GM23338 (cell line): ENCODE results near the gene MORN4. TPM values are rescaled to one million over a fixed set of nuclear protein-coding genes. Genes with fewer than 3 reads are reported as not detected.

Source experiments
- ATAC-seq: fragments of 200-7000 bp; cut with Tn5 transposase; 3 replicates; pipeline ENCODE4 v1.9.1; 2020
- DNase-seq: peaks from one replicate; pipeline ENCODE4 v3.0.0-alpha.2; 2015; ENCODE audit warnings: low spot score
- H2AFZ ChIP-seq: fragments of 200-600 bp; sonication (generic); 2 replicates; pipeline ENCODE4 v1.8.0; 2016; ENCODE audit warnings: antibody characterized with exemption, mild to moderate bottlenecking, moderate library complexity
- H3F3A ChIP-seq: fragments of 200-600 bp; sonication (generic); replicated peaks from 2 replicates; pipeline ENCODE4 v1.8.0; 2017; ENCODE audit warnings: antibody characterized with exemption, mixed run types, low read depth
- H3K27ac ChIP-seq: fragments of 200-600 bp; sonication (generic); 2 replicates; pipeline ENCODE4 v1.6.1; 2016; ENCODE audit warnings: low read depth
- H3K27me3 ChIP-seq: fragments of 200-600 bp; sonication (generic); 2 replicates; pipeline ENCODE4 v1.8.0; 2016; ENCODE audit warnings: mild to moderate bottlenecking, mixed run types, moderate library complexity; ENCODE audit not compliant: insufficient read depth
- H3K36me3 ChIP-seq: fragments of 200-600 bp; sonication (generic); 2 replicates; pipeline ENCODE4 v1.8.0; 2016; ENCODE audit warnings: mild to moderate bottlenecking; ENCODE audit not compliant: insufficient read depth
- H3K4me1 ChIP-seq: fragments of 200-600 bp; sonication (generic); 2 replicates; pipeline ENCODE4 v1.8.0; 2016; ENCODE audit warnings: mild to moderate bottlenecking, moderate library complexity; ENCODE audit not compliant: insufficient read depth
- H3K4me2 ChIP-seq: fragments of 200-600 bp; sonication (generic); 2 replicates; pipeline ENCODE4 v1.7.1; 2017; ENCODE audit warnings: mixed run types
- H3K4me3 ChIP-seq: fragments of 200-600 bp; sonication (generic); 2 replicates; pipeline ENCODE4 v1.6.1; 2016; ENCODE audit warnings: mixed run types
- H3K79me2 ChIP-seq: fragments of 200-600 bp; sonication (generic); replicated peaks from 2 replicates; pipeline ENCODE4 v1.8.0; 2017; ENCODE audit warnings: mild to moderate bottlenecking; ENCODE audit not compliant: insufficient read depth
- H3K9me2 ChIP-seq: fragments of 200-600 bp; sonication (generic); 2 replicates; pipeline ENCODE4 v1.8.0; 2017; ENCODE audit not compliant: insufficient read depth
- H4K20me1 ChIP-seq: fragments of 200-600 bp; sonication (generic); replicated peaks from 2 replicates; pipeline ENCODE4 v1.8.0; 2017; ENCODE audit warnings: mild to moderate bottlenecking; ENCODE audit not compliant: insufficient read depth
- H3K27ac Mint-ChIP-seq: 2 replicates; pipeline ENCODE4 v1.8.0; 2020; ENCODE audit warnings: inconsistent platforms, mild to moderate bottlenecking, moderate library complexity, mixed read lengths
- H3K27me3 Mint-ChIP-seq: 3 replicates; pipeline ENCODE4 v1.8.0; 2022; ENCODE audit warnings: low read depth, mild to moderate bottlenecking, moderate library complexity, mixed read lengths, inconsistent platforms; ENCODE audit not compliant: insufficient read depth, poor library complexity
- H3K36me3 Mint-ChIP-seq: 3 replicates; pipeline ENCODE4 v1.8.0; 2021; ENCODE audit warnings: low read depth, mild to moderate bottlenecking, inconsistent platforms, moderate library complexity, mixed read lengths
- H3K4me1 Mint-ChIP-seq: 3 replicates; pipeline ENCODE4 v1.8.0; 2020; ENCODE audit warnings: mild to moderate bottlenecking, inconsistent platforms, mixed read lengths
- H3K4me3 Mint-ChIP-seq: 3 replicates; pipeline ENCODE4 v1.8.0; 2021; ENCODE audit warnings: moderate library complexity, mild to moderate bottlenecking, inconsistent platforms, mixed read lengths
- H3K9me3 Mint-ChIP-seq: 3 replicates; pipeline ENCODE4 v1.8.0; 2020; ENCODE audit warnings: moderate library complexity, mild to moderate bottlenecking, inconsistent platforms, mixed read lengths
- CREB1 ChIP-seq: fragments of 250-450 bp; sonication (Bioruptor Pico); IDR thresholded peaks from 2 replicates; pipeline ENCODE4 v1.5.0; 2020; ENCODE audit warnings: low read depth, mild to moderate bottlenecking, moderate library complexity
- EZH2 ChIP-seq: fragments of 200-600 bp; sonication (generic); IDR thresholded peaks from one replicate; pipeline ENCODE4 v1.8.0; 2017; ENCODE audit warnings: antibody characterized with exemption, mild to moderate bottlenecking, low read depth; ENCODE audit not compliant: unreplicated experiment
- JUNB ChIP-seq: IDR thresholded peaks from one replicate; pipeline ENCODE4 v1.6.1; 2016; ENCODE audit warnings: antibody characterized with exemption; ENCODE audit not compliant: unreplicated experiment
- POLR2AphosphoS5 ChIP-seq: IDR thresholded peaks from 2 replicates; pipeline ENCODE4 v1.6.1; 2016; ENCODE audit warnings: antibody characterized with exemption, low read depth
- STAT1 ChIP-seq: IDR thresholded peaks from one replicate; pipeline ENCODE4 v1.6.1; 2016; ENCODE audit warnings: antibody characterized with exemption; ENCODE audit not compliant: unreplicated experiment
- ZNF331 ChIP-seq: fragments of 250-450 bp; sonication (Bioruptor Pico); IDR thresholded peaks from 2 replicates; pipeline ENCODE4 v1.5.0; 2020; ENCODE audit warnings: low read depth, mild to moderate bottlenecking, moderate library complexity
- ZNF462 ChIP-seq: fragments of 250-450 bp; sonication (Bioruptor Pico); IDR thresholded peaks from 2 replicates; pipeline ENCODE4 v1.5.0; 2020; ENCODE audit warnings: mild to moderate bottlenecking, moderate library complexity
- long read RNA-seq: library from polyadenylated mRNA; unstranded; transcript quantifications from one replicate; pipeline ENCODE4 v2.0.0, GENCODE V29; 2020; ENCODE audit not compliant: unreplicated experiment
- polyA plus RNA-seq: library from polyadenylated mRNA; unstranded; fragments of >200 nt; fragmentation: Nextera tagmentation; extraction: Ambion mirVana; gene quantifications from 2 replicates; pipeline ENCODE4 v1.2.1, GENCODE V29; 2016
- total RNA-seq: library from RNA; depleted of rRNA; stranded (reverse); fragments of >200 nt; shearing (Covaris generic); gene quantifications from 2 replicates; pipeline ENCODE4 v1.2.3, GENCODE V29; 2014; rRNA removed

MORN4 gene
- 9.0 and 17.6 TPM in 2 replicates for total RNA-seq
- 49.5 and 50.0 TPM in 2 replicates for polyA plus RNA-seq
- long read RNA-seq, transcript MORN4-201 (5 exons, 2,315 nt), result minor isoform, 5 of 19 reads
- long read RNA-seq, transcript MORN4-202 (2 exons, 419 nt), result major isoform, 9 of 19 reads
- long read RNA-seq, partial matches to known transcripts, result 0 of 19 reads
- long read RNA-seq, other reads (novel, unspliced or antisense), result 5 of 19 reads

GRCh38 chr10:97632949-97633884 is at the start of gene MORN4:
Gene MORN4, minus strand, starts transcription at chr10:97633500. Its CDS starts 13,847 bp downstream, at chr10:97619653.
- peak within 1 kb of the TSS; percentile 98 for H3K27ac Mint-ChIP-seq
- H3K27ac ChIP-seq, result peak within 1 kb of the TSS; percentile 82
- H3K9me2 ChIP-seq, result no peaks in the 10 kb centered on the region
- H3K79me2 ChIP-seq, result peaks cover 20% of the 10 kb centered on the region
- peaks cover 6% of the 10 kb centered on the region; the same call in 2 of the 3 replicates for H3K4me1 Mint-ChIP-seq
- no peak for TF ChIP-seq ZNF331 (CRISPR knock-in tag)
- TF ChIP-seq POLR2AphosphoS5, result peak; percentile 71
- no peak for TF ChIP-seq CREB1 (CRISPR knock-in tag)
- TF ChIP-seq JUNB, result no peak
- no peak for TF ChIP-seq ZNF462 (CRISPR knock-in tag)
- TF ChIP-seq STAT1, result no peak
- TF ChIP-seq EZH2, result no peak
- H4K20me1 ChIP-seq, result 0 out of 2 replicates have a peak, but pooled peaks cover under 1% of the 10 kb centered on the region
- H3K36me3 Mint-ChIP-seq, result no peaks in the 10 kb centered on the region
- peak within 1 kb of the TSS; percentile 74 for H3K4me3 ChIP-seq
- DNase-seq, result peak; percentile 98
- H3K36me3 ChIP-seq, result no peaks in the 10 kb centered on the region
- no peaks in the 10 kb centered on the region for H3K9me3 Mint-ChIP-seq
- ATAC-seq, result peak; percentile 96
- peaks cover 5% of the 10 kb centered on the region for H3K27me3 Mint-ChIP-seq
- peak within 1 kb of the TSS; percentile 73 for H3K4me2 ChIP-seq
- no peaks in the 10 kb centered on the region for H3F3A ChIP-seq
- H3K4me1 ChIP-seq, result 0 out of 2 replicates have a peak, but pooled peaks cover 3% of the 10 kb centered on the region
- H3K4me3 Mint-ChIP-seq, result peak within 1 kb of the TSS; percentile 97
- H2AFZ ChIP-seq, result peak within 1 kb of the TSS; percentile 80
- no peaks in the 10 kb centered on the region for H3K27me3 ChIP-seq
